CD14-positive monocyte (primary cell): Measurements from ENCODE around the gene SETD4. TPM values are rescaled to one million over a fixed set of nuclear protein-coding genes. Genes with fewer than 3 reads are reported as not detected.

Experiments used
- DNase-seq, 3 donors: peaks; one replicate each; pipeline ENCODE4 v3.0.0-alpha.2; 2011 to 2022
- H2AFZ ChIP-seq: 2 replicates; pipeline ENCODE4 v1.6.0; 2012; ENCODE audit warnings: mild to moderate bottlenecking, low read depth, low read length, inconsistent platforms; ENCODE audit not compliant: insufficient read depth, poor library complexity, severe bottlenecking
- H3K27ac ChIP-seq, 2 donors: 1 replicate in 1 of 2; 2 replicates in 1 of 2; pipeline ENCODE4 v1.5.1; 2012 to 2013; ENCODE audit warnings: low read length in 2 of 2, control low read depth in 1 of 2, inconsistent platforms in 1 of 2, low read depth in 1 of 2, mild to moderate bottlenecking in 1 of 2
- H3K27me3 ChIP-seq, 2 donors: one replicate each; pipeline versions ENCODE4 v1.6.0 to v1.6.1; 2011 to 2013; ENCODE audit warnings: low read length in 2 of 2; ENCODE audit not compliant: control insufficient read depth in 2 of 2, insufficient read depth in 2 of 2
- H3K36me3 ChIP-seq, 2 donors: replicated peaks in 1 of 2; 1 replicate in 1 of 2; 2 replicates in 1 of 2; pipeline versions ENCODE4 v1.5.1 to v1.6.1; 2012 to 2013; ENCODE audit warnings: low read length in 2 of 2, control low read depth in 1 of 2, inconsistent platforms in 1 of 2, mild to moderate bottlenecking in 1 of 2; ENCODE audit not compliant: insufficient read depth in 2 of 2, control insufficient read depth in 1 of 2
- H3K4me1 ChIP-seq, 2 donors: 1 replicate in 1 of 2; 2 replicates in 1 of 2; pipeline versions ENCODE4 v1.5.1 to v1.6.1; 2012 to 2013; ENCODE audit warnings: low read length in 2 of 2, control low read depth in 1 of 2, inconsistent platforms in 1 of 2, mild to moderate bottlenecking in 1 of 2, moderate library complexity in 1 of 2; ENCODE audit not compliant: insufficient read depth in 2 of 2, control insufficient read depth in 1 of 2
- H3K4me2 ChIP-seq: replicated peaks from 2 replicates; pipeline ENCODE3; 2012; ENCODE audit warnings: low read length, moderate library complexity, mild to moderate bottlenecking; ENCODE audit not compliant: poor library complexity, severe bottlenecking; ENCODE audit errors: extremely low read depth
- H3K4me3 ChIP-seq, 3 experiments: fragments of 200-600 bp in 1 of 3; sonication (generic) in 1 of 3; replicated peaks in 1 of 3; 1 replicate in 2 of 3; 2 replicates in 1 of 3; pipeline ENCODE4 v1.5.1; 2011 to 2013; ENCODE audit warnings: low read length in 3 of 3, mild to moderate bottlenecking in 3 of 3, control low read depth in 2 of 3, low read depth in 2 of 3, inconsistent platforms in 1 of 3, moderate library complexity in 1 of 3
- H3K79me2 ChIP-seq: 2 replicates; pipeline ENCODE4 v1.6.0; 2012; ENCODE audit warnings: mild to moderate bottlenecking, control low read depth, inconsistent platforms, low read length, moderate library complexity; ENCODE audit not compliant: insufficient read depth
- H3K9ac ChIP-seq: 2 replicates; pipeline ENCODE4 v1.6.0; 2017; ENCODE audit warnings: low read length, mild to moderate bottlenecking; ENCODE audit not compliant: insufficient read depth, poor library complexity, severe bottlenecking
- H3K9me3 ChIP-seq, 2 donors: replicated peaks in 1 of 2; 1 replicate in 1 of 2; 2 replicates in 1 of 2; pipeline versions ENCODE4 v1.5.1 to v1.6.1; 2012 to 2013; ENCODE audit warnings: low read length in 2 of 2, control low read depth in 1 of 2; ENCODE audit not compliant: control insufficient read depth in 1 of 2, insufficient read depth in 1 of 2
- H4K20me1 ChIP-seq: 2 replicates; pipeline ENCODE4 v1.6.0; 2012; ENCODE audit warnings: mild to moderate bottlenecking, low read length, control low read depth, moderate library complexity; ENCODE audit not compliant: insufficient read depth
- H3K27ac Mint-ChIP-seq, 7 donors: one replicate each; pipeline ENCODE4 v1.8.0; 2020; ENCODE audit warnings: mild to moderate bottlenecking in 7 of 7, mixed read lengths in 7 of 7, moderate library complexity in 6 of 7, inconsistent platforms in 2 of 7
- H3K27me3 Mint-ChIP-seq, 3 donors: one replicate each; pipeline ENCODE4 v1.8.0; 2021 to 2022; ENCODE audit warnings: low read depth in 3 of 3, mild to moderate bottlenecking in 3 of 3, mixed read lengths in 3 of 3, moderate library complexity in 3 of 3, inconsistent platforms in 1 of 3
- H3K36me3 Mint-ChIP-seq, 2 donors: one replicate each; pipeline ENCODE4 v1.8.0; 2020; ENCODE audit warnings: mixed read lengths in 2 of 2, inconsistent platforms in 1 of 2, mild to moderate bottlenecking in 1 of 2
- H3K4me1 Mint-ChIP-seq: one replicate; pipeline ENCODE4 v1.8.0; 2020; ENCODE audit warnings: mild to moderate bottlenecking, mixed read lengths
- H3K4me3 Mint-ChIP-seq, 2 donors: one replicate each; pipeline ENCODE4 v1.8.0; 2020; ENCODE audit warnings: mild to moderate bottlenecking in 2 of 2, mixed read lengths in 2 of 2, moderate library complexity in 1 of 2
- H3K9me3 Mint-ChIP-seq, 7 donors: one replicate each; pipeline ENCODE4 v1.8.0; 2020 to 2022; ENCODE audit warnings: mixed read lengths in 7 of 7, mild to moderate bottlenecking in 6 of 7, moderate library complexity in 6 of 7, inconsistent platforms in 2 of 7
- WGBS: methylation state at CpG from one replicate; pipeline ENCODE4 v1.1.5; 2013; ENCODE audit warnings: missing lambda C conversion rate; ENCODE audit not compliant: insufficient coverage; 5-methylcytosine and 5-hydroxymethylcytosine counted together
- intact Hi-C, 2 donors: fragments of 100-400 bp; cut with micrococcal nuclease; formaldehyde crosslinking; loops; one replicate each; pipeline versions ENCODE4 v1.15.0 to v1.15.1; 2023
- polyA plus RNA-seq, 3 donors: library from polyadenylated mRNA; depleted of rRNA in 1 of 3; unstranded in 2 of 3; stranded (reverse) in 1 of 3; fragments of 300-500 nt in 2 of 3; fragments of >200 nt in 1 of 3; fragmentation: Illumina TruSeq in 2 of 3; gene quantifications; 1 replicate in 2 of 3; 2 replicates in 1 of 3; pipeline ENCODE4 v1.2.3, GENCODE V29; 2012 to 2021
- TF ChIP-seq, protein P1 (sequence below): fragments of 200-600 bp; IDR thresholded peaks from one replicate; pipeline ENCODE4 v1.8.0; 2022; ENCODE audit warnings: antibody characterized with exemption, mild to moderate bottlenecking

SETD4 gene
- polyA plus RNA-seq, 3 donors, result 4.1 to 10.8 (median 4.3) TPM

DNA sequence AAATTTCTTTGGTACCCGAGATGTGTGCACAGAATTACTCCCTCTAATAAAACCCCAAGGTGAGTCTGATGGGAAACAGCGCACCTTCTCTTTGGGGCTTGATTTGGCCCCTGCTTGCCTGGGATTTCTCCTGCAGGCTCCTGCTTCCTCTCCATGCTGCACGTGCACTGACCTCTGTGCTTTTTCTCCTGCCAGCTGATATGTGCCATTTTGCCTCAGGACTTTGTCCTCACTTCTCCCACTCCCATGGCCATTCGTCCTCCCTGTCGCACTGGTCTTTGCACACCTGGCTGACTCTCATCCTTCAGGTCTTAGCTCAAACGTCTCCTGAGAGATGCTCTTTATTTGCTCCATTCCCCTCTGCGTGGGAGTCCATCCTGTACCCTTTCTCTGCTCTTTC lies 10.7 kb upstream of the SETD4 start:
- Histone ChIP-seq H3K9me3 (peaks cover 10 to 13% of the 10 kb centered on the region in 2 donors), H3K9ac (no peak overlapping the region), H4K20me1 (peaks cover 3% of the 10 kb centered on the region), H2AFZ (no peak overlapping the region), H3K36me3 (peaks cover 16 to 37% of the 10 kb centered on the region in 2 donors), H3K27ac (no peak overlapping the region), H3K4me3 (peak overlapping the region in 1 of 3 experiments; percentile 87), H3K79me2 (peaks cover 14% of the 10 kb centered on the region), H3K27me3 (no peaks in the 10 kb centered on the region), H3K4me2 (peak overlapping the region; percentile 76), H3K4me1 (peaks cover 19 to 30% of the 10 kb centered on the region in 2 donors)
- H3K27me3 Mint-ChIP-seq, result peaks cover 0 to 4% (median 3%) of the 10 kb centered on the region in 3 donors
- H3K9me3 Mint-ChIP-seq, result peaks cover 5 to 22% (median 12%) of the 10 kb centered on the region in 7 donors
- WGBS, result 82% methylated on average over 4 of the region's 7 CpGs
- TF ChIP-seq, protein P1, sequence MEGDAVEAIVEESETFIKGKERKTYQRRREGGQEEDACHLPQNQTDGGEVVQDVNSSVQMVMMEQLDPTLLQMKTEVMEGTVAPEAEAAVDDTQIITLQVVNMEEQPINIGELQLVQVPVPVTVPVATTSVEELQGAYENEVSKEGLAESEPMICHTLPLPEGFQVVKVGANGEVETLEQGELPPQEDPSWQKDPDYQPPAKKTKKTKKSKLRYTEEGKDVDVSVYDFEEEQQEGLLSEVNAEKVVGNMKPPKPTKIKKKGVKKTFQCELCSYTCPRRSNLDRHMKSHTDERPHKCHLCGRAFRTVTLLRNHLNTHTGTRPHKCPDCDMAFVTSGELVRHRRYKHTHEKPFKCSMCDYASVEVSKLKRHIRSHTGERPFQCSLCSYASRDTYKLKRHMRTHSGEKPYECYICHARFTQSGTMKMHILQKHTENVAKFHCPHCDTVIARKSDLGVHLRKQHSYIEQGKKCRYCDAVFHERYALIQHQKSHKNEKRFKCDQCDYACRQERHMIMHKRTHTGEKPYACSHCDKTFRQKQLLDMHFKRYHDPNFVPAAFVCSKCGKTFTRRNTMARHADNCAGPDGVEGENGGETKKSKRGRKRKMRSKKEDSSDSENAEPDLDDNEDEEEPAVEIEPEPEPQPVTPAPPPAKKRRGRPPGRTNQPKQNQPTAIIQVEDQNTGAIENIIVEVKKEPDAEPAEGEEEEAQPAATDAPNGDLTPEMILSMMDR, result no peak
- H3K27ac Mint-ChIP-seq, result peak overlapping the region in 1 of 7 donors; percentile 5
- H3K4me1 Mint-ChIP-seq, result peaks cover 39% of the 10 kb centered on the region
- intact Hi-C loops, result loop anchor here in 1 of 2 donors (5.0 kb wide), 1 partner anchor 251 kb away; the partner anchor contains the start of gene MORC3
- DNase-seq, result no peak
- peaks cover 30 to 39% of the 10 kb centered on the region in 2 donors for H3K36me3 Mint-ChIP-seq
- H3K4me3 Mint-ChIP-seq, result peak overlapping the region; percentile 1 to 71

DNA sequence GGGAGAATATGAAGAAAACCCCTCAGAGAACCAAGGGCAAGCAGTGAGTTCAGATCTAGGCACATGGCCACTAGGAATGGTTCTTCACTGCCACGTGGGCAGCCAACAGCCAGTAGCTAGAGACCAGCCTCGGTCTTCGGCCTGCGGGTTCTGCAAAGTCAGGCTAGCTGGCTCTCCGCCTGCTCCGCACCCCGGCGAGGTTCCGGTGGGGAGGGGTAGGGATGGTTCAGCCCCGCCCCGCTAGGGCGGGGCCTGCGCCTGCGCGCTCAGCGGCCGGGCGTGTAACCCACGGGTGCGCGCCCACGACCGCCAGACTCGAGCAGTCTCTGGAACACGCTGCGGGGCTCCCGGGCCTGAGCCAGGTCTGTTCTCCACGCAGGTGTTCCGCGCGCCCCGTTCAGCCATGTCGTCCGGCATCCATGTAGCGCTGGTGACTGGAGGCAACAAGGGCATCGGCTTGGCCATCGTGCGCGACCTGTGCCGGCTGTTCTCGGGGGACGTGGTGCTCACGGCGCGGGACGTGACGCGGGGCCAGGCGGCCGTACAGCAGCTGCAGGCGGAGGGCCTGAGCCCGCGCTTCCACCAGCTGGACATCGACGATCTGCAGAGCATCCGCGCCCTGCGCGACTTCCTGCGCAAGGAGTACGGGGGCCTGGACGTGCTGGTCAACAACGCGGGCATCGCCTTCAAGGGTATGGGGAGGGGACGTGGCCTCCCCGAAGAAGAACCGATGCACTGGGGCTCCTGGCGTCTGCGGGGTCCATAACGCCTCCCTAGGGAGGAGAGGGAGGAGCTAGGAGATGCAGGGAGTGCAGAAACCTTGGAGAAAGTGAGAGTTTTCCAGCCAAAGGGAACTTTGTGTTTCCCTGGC lies 9.6 kb upstream of the SETD4 start, which contains the start of gene CBR1:
Gene CBR1, plus strand, starts transcription at position 312 of the 871 bp plus-strand sequence. Its CDS starts 92 bp downstream, at position 404.
- Mint-ChIP-seq H3K4me3 (peak within 1 kb of the TSS; percentile 89 to 94), H3K27ac (peak within 1 kb of the TSS; percentile 46 to 90 (median 77)), H3K36me3 (peaks cover 29 to 35% of the 10 kb centered on the region in 2 donors), H3K27me3 (peaks cover 0 to 4% (median 3%) of the 10 kb centered on the region in 3 donors), H3K9me3 (peaks cover 5 to 24% (median 12%) of the 10 kb centered on the region in 7 donors), H3K4me1 (peaks cover 47% of the 10 kb centered on the region)
- Histone ChIP-seq H3K27ac (peak within 1 kb of the TSS; percentile 13 to 68), H3K27me3 (no peaks in the 10 kb centered on the region), H3K4me1 (peaks cover 26 to 41% of the 10 kb centered on the region in 2 donors), H3K9me3 (peaks cover 10 to 13% of the 10 kb centered on the region in 2 donors), H3K36me3 (peaks cover 16 to 34% of the 10 kb centered on the region in 2 donors), H3K79me2 (peaks cover 14% of the 10 kb centered on the region), H3K4me2 (peak within 1 kb of the TSS; percentile 76), H3K4me3 (peak within 1 kb of the TSS; percentile 50 to 87 (median 78)), H2AFZ (peak within 1 kb of the TSS; percentile 97), H3K9ac (peak within 1 kb of the TSS; percentile 64), H4K20me1 (peaks cover 3% of the 10 kb centered on the region)
- under 1% methylated on average over 71 of the region's 71 CpGs for WGBS
- peak; percentile 90 to 91 (median 91) for DNase-seq
- TF ChIP-seq, protein P1, result no peak
- intact Hi-C loops, result loop anchor here (5.0 to 10.0 kb wide), 2 partner anchors 45 to 252 kb away; partner anchors contain the start of gene MORC3 (in 1 of the 2)
